ENCODE results near the gene SKI. TPM values are rescaled to one million over a fixed set of nuclear protein-coding genes. Genes with fewer than 3 reads are reported as not detected.

The SKI gene
- total RNA-seq, 1 experiment from 2014 or later = 89.5 TPM

DNA sequence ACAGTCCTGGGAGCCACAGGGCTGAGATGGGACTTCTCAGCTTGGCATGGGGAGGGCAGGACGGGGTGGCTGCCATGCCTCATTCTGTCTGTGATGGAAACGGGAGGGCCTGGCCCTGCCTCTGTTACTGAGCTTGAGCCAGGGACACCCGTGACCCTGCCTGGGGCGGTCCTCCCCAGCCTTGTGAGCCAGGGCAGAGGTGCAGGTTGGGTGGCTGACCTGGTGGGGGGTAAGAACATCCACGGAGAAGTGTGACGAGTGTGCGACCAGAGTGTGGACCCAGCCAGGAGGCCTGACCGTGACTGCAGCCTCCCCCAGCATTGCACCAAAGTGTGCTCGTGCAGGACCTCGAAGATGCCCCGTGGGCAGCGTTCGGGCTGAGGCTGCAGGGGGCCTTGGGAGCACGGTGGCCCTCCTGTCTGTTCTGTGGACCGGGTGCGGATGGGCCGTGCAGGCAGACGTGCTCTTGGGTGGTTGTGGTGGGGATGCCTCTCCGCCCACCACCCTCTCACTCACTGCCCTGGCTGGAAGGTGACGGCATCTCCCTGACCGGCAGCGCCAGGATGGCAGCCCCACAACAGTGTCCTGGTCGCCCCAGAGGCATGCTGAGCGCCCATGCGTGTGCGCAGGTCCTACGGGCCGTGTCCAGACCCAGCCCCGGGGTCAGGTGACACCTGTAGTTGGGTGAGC is 45.4 kb downstream of the SKI start:
- Histone ChIP-seq H3K56ac (ENCODE audit: insufficient read length, low read depth, low read length) (no peak overlapping the region), H3K18ac (ENCODE audit: insufficient read length, low read depth, low read length) (no peak overlapping the region), H4K5ac (ENCODE audit: insufficient read length, low read depth, low read length) (no peak overlapping the region), H3K23ac (ENCODE audit: insufficient read length, low read depth, low read length) (no peak overlapping the region), H3K4ac (ENCODE audit: low read depth, low read length) (no peak overlapping the region), H4K91ac (ENCODE audit: insufficient read length, low read depth, low read length) (no peak overlapping the region), H3T11ph (ENCODE audit: low read length) (no peak overlapping the region), H4K8ac (replicated peaks; ENCODE audit: insufficient read length, low read depth, low read length) (no peak overlapping the region), H3K9ac (ENCODE audit: extremely low read depth, insufficient read length, low read length) (no peak overlapping the region), H3K79me1 (ENCODE audit: insufficient read depth, low read depth, low read length, poor library complexity, severe bottlenecking) (no peaks in the 10 kb centered on the region), H2BK12ac (ENCODE audit: insufficient read length, low read depth, low read length) (no peak overlapping the region), H2BK5ac (ENCODE audit: insufficient read length, low read length) (no peak overlapping the region), H2BK15ac (ENCODE audit: low read depth, low read length) (no peak overlapping the region), H2BK20ac (ENCODE audit: low read depth, low read length, poor library complexity, severe bottlenecking) (no peak overlapping the region), H3K79me2 (ENCODE audit: insufficient read depth, low read length) (peaks cover 62% of the 10 kb centered on the region; the same call in 1 of the 2 replicates), H3K4me2 (ENCODE audit: insufficient read depth, insufficient read length, low read length) (no peak overlapping the region), H3K14ac (ENCODE audit: insufficient read depth, low read length) (no peak overlapping the region), H3K27me3 (ENCODE audit: insufficient read depth, low read length) (no peaks in the 10 kb centered on the region), H2AFZ (ENCODE audit: low read length) (no peak overlapping the region), H3K27ac (ENCODE audit: insufficient read length, low read depth, low read length) (no peak overlapping the region), H3K9me3 (ENCODE audit: control insufficient read depth, low read depth, low read length) (no peaks in the 10 kb centered on the region), H3K4me1 (ENCODE audit: insufficient read depth, low read length) (peaks cover 2% of the 10 kb centered on the region; the same call in 1 of the 2 replicates), H3K23me2 (ENCODE audit: insufficient read length, low read depth, low read length, poor library complexity, severe bottlenecking) (no peaks in the 10 kb centered on the region), H4K20me1 (ENCODE audit: control insufficient read depth, insufficient read depth, insufficient read length) (peaks cover 5% of the 10 kb centered on the region), H2AK5ac (ENCODE audit: insufficient read length, low read length) (no peak overlapping the region), H2BK120ac (ENCODE audit: low read depth, low read length, poor library complexity, severe bottlenecking) (no peak overlapping the region)
- no peaks in the 10 kb centered on the region; a peak in 1 of 5 replicates for H3K9me3 Mint-ChIP-seq
- H3K36me3 Mint-ChIP-seq (ENCODE audit: insufficient read depth in 1 of 3, low read depth in 3 of 3) = peaks cover 8 to 15% (median 10%) of the 10 kb centered on the region in 3 experiments; a peak in 6 of 7 replicates
- WGBS (ENCODE audit: extremely low coverage, insufficient read length, low lambda C conversion rate) = no CpG with 5 or more reads among the region's 29 CpGs
- no peak overlapping the region for H3K4me3 Mint-ChIP-seq
- peak overlapping the region in 2 of 3 experiments; percentile 83 to 95; a peak in 5 of 7 replicates for H3K27ac Mint-ChIP-seq
- no peak for DNase-seq
- H3K4me1 Mint-ChIP-seq = peaks cover 50 to 63% of the 10 kb centered on the region in 2 experiments
- no peaks in the 10 kb centered on the region for H3K27me3 Mint-ChIP-seq (ENCODE audit: low read depth)
- TF ChIP-seq, protein P1, sequence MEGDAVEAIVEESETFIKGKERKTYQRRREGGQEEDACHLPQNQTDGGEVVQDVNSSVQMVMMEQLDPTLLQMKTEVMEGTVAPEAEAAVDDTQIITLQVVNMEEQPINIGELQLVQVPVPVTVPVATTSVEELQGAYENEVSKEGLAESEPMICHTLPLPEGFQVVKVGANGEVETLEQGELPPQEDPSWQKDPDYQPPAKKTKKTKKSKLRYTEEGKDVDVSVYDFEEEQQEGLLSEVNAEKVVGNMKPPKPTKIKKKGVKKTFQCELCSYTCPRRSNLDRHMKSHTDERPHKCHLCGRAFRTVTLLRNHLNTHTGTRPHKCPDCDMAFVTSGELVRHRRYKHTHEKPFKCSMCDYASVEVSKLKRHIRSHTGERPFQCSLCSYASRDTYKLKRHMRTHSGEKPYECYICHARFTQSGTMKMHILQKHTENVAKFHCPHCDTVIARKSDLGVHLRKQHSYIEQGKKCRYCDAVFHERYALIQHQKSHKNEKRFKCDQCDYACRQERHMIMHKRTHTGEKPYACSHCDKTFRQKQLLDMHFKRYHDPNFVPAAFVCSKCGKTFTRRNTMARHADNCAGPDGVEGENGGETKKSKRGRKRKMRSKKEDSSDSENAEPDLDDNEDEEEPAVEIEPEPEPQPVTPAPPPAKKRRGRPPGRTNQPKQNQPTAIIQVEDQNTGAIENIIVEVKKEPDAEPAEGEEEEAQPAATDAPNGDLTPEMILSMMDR (conservative IDR thresholded peaks at IDR 0.05) = no peak
